Ectodermal cell (in vitro differentiated cells): ENCODE results near the gene MYH9.
"Not testable (repeated sequence)": the region's sequence is repeated elsewhere in the genome, so short reads cannot be mapped to it uniquely, and the experiment has no call there.

ENCODE experiments used
- H3K27ac ChIP-seq: 2 replicates; pipeline ENCODE4 v1.7.0; 2013; ENCODE audit warnings: mild to moderate bottlenecking, low read depth, low read length; ENCODE audit not compliant: insufficient read depth, poor library complexity, severe bottlenecking
- H3K27me3 ChIP-seq: 2 replicates; pipeline ENCODE4 v1.7.0; 2013; ENCODE audit warnings: mild to moderate bottlenecking, low read length; ENCODE audit not compliant: insufficient read depth, control insufficient read depth, poor library complexity, severe bottlenecking
- H3K36me3 ChIP-seq: one replicate; pipeline ENCODE4 v1.7.0; 2013; ENCODE audit warnings: low read length; ENCODE audit not compliant: control insufficient read depth, insufficient read depth
- H3K4me1 ChIP-seq: one replicate; pipeline ENCODE4 v1.7.0; 2013; ENCODE audit warnings: low read length; ENCODE audit not compliant: control insufficient read depth, insufficient read depth
- H3K4me3 ChIP-seq: 2 replicates; pipeline ENCODE4 v1.7.0; 2013; ENCODE audit warnings: low read depth, low read length, control low read depth; ENCODE audit not compliant: insufficient read depth
- H3K9me3 ChIP-seq: 2 replicates; pipeline ENCODE4 v1.7.0; 2013; ENCODE audit warnings: mild to moderate bottlenecking, low read length, moderate library complexity; ENCODE audit not compliant: control insufficient read depth
- WGBS, 2 experiments: methylation state at CpG; one replicate each; pipeline ENCODE4 v1.1.7; 2013; ENCODE audit warnings: missing lambda C conversion rate in 2 of 2; 5-methylcytosine and 5-hydroxymethylcytosine counted together

MYH9 gene

DNA sequence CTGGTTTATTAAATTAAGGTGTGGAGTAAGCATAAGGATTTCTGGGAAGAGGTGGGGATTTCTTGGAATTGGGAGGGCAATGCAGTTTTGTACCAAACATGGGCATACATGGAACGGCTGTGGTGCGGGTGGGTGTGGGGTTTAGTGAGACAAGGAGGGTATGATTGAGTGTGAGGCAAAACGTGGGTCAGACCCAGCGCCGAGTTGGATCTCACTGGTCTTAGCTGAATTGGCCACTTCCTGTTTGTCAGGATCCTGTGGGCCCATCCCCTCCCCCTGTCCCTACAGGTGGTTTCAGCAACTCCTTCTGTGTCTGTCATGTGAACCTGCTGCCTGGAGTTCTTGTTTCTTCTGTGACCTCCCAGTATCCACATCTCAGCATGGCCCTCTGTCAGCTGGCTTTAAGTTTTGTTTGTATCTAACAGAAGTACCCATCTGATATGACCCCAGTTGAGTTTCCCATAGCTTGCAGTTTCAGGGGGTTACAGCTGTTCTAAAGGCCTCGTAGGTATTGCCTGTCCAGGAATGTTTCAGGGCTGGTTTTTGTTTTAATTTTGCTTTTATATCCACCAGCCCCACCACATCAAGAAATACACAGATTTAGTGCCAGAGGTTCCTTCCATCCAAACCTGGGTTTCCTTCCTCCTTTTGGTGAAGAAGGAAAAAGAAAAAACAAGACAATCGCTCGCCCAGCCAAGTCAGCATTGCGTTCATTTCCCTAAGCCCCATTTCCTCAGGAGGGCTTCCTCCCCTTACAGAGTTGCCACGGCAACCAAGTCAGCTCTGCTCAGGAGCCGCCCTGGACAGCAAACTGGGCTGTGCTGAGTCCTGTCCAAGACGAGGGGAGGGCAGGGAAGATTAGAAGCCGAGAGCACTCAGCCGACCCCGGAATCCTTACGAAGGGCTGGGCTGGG is 128.8 kb downstream of the MYH9 start:
- H3K36me3 ChIP-seq: no peaks in the 10 kb centered on the region
- no peaks in the 10 kb centered on the region for H3K9me3 ChIP-seq
- peak overlapping the region; percentile 84 for H3K27ac ChIP-seq
- no peaks in the 10 kb centered on the region for H3K27me3 ChIP-seq
- H3K4me1 ChIP-seq: peaks cover 27% of the 10 kb centered on the region
- WGBS, 2 experiments: 20 to 22% methylated on average over 14 to 16 of the region's 16 CpGs
- H3K4me3 ChIP-seq: no peak overlapping the region

DNA sequence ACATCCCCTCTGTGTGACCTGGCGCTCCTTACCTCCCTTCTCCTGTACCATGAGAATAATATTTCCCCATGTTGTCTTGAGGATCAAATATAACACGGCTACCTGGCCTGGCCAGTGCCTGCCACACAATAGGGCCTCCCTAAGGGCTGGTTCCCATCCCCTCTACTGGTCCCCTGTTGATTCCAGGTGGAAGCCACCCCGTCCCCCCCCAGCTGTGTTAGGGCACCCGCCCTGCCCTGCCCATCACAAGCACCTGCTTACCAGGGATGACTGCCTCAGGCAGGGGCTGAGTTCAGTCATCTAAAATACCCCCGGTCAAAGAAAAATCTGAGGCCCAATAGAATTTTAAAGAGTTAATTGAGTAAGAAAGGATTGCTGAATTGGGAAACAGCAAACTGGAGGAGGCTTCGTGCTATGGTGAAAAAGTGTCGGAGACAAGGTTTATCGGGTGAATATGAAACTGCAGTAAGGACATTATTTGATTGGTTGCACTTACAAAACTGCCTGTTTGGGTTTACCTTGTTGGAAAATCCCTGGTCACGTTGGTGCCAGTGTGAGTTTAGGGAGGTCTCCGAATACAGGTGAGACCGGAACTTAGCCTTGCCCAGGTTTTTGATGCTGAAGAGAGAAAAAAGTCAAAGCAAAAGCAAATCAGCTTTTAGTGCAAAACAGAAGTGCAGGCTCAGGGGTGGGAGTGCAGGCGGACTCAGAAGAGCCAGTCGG is 129.7 kb downstream of the MYH9 start:
- 91 to 93% methylated on average over 13 of the region's 13 CpGs for WGBS, 2 experiments
- Histone ChIP-seq H3K27ac (no peak overlapping the region), H3K36me3 (no peaks in the 10 kb centered on the region), H3K4me3 (no peak overlapping the region), H3K4me1 (peaks cover 27% of the 10 kb centered on the region), H3K9me3 (no peaks in the 10 kb centered on the region), H3K27me3 (no peaks in the 10 kb centered on the region)

DNA sequence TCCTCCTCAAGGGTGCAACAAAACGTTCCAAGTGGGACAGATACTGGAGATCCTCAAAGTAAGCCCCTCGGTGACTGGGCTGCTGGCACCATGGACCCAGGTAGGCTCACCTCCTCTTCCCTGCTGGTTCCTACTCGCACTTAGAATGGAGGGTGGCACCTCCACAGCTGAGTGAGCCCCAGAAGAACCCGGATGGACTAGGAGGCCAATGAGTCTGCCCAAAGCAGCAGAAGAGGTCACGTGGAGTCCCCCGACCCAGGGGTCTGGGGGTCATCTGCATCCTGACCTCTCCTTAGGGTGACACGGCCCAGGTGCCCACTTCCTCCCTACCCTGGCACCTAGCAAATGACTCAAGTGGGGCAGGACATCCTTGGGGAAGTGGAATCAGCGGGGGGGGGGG is 130.5 kb downstream of the MYH9 start:
- no peaks in the 10 kb centered on the region for H3K27me3 ChIP-seq
- WGBS, 2 experiments: 81 to 83% methylated on average over 8 of the region's 8 CpGs
- peaks cover 27% of the 10 kb centered on the region for H3K4me1 ChIP-seq
- H3K4me3 ChIP-seq: no peak overlapping the region
- H3K27ac ChIP-seq: no peak overlapping the region
- no peaks in the 10 kb centered on the region for H3K9me3 ChIP-seq
- no peaks in the 10 kb centered on the region for H3K36me3 ChIP-seq

DNA sequence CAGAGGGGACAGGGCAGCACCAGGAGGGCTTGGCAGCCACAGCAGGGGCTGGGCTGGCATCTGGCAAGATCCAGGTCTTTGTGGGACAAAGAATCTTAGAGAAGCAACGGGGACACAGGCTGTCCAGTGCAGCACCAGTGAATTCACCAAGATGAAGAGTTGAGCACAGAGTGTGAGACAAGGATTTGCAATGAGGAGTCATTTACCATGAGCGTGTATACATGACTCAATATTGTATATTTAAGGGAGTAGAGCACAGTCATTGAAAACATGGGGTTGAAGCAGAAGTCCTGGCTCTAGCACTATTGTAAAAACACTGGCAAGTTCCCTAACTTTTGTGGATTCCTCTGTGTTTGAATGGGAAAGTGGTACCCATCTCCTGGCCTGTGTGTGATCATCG is 131.3 kb downstream of the MYH9 start:
- Histone ChIP-seq H3K27me3 (no peaks in the 10 kb centered on the region), H3K4me1 (peaks cover 27% of the 10 kb centered on the region), H3K4me3 (no peak overlapping the region), H3K36me3 (no peaks in the 10 kb centered on the region), H3K9me3 (no peaks in the 10 kb centered on the region), H3K27ac (no peak overlapping the region)
- 92% methylated on average over 3 of the region's 3 CpGs for WGBS, 2 experiments

DNA sequence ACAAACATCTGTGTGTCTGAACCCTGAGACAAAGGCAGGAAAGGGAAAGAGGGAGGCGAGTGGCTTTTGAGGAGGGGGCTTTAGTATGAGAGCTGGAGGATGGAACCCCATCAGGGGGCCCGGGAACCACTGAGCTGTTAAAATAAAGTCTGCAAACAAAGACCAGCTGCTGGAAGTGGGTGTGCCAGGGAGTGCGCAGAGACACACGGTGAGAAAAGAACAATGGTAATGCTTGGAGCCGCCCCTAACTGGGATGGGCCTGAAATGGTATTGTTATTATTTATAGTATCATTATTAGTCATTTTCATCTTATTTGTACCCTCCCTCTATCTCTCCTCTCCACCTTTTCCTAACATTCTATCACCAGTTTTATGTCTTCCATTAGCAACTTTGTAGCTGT is 132.2 kb downstream of the MYH9 start:
- peaks cover 27% of the 10 kb centered on the region for H3K4me1 ChIP-seq
- H3K27me3 ChIP-seq, H3K27ac ChIP-seq, H3K9me3 ChIP-seq, H3K4me3 ChIP-seq, H3K36me3 ChIP-seq: not testable (repeated sequence)
- WGBS, 2 experiments: no CpG with 5 or more reads among the region's 5 CpGs

DNA sequence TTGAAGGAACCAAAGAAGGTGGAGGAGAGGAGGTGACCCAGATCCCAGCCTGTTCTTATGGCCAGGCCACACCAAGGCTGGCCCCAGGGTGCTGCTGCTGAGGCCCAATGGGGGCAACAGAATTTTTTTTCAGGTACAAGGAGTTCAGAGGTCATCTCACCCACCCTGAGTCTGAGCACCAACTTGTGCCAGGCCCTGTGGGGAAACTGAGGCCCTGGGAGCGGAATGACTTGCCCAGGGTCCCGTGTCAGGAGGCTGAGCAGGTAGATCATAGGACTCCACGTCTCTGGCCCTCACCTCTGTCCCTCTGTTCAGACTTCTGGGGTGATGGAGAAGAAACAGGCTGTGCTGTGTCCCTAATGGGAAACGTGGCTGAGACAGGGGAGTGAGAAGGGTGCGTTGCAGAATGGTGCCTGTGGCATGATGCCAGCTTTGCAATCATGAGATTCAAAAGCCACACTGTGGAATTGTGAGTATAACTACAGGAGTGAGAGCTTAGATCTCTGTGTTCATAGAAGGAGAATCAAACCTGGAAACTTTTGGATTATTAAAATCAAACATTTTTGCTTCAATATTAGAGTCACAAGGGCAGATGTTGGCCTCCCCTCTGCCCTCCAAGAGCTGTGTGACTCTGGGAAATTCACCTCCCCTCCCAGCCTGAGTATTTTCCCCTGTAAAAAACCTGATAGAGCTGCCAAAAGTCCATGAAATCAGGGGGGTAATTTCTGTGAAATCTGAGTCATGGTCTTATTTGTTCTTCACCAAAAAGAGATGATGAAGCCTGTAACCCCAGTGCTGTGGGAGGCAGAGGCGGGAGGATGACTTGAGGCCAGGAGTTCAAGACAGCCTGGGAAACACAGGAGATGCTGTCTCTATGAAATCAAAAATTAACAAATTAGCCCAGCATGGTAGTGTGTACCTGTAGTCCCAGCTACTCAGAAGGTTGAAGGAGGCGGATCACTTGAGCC is 134.0 kb downstream of the MYH9 start:
- no peak overlapping the region for H3K27ac ChIP-seq
- H3K9me3 ChIP-seq: no peaks in the 10 kb centered on the region
- no peaks in the 10 kb centered on the region for H3K27me3 ChIP-seq
- 95 to 97% methylated on average over 7 of the region's 7 CpGs for WGBS, 2 experiments
- peaks cover 16% of the 10 kb centered on the region for H3K4me1 ChIP-seq
- no peaks in the 10 kb centered on the region for H3K36me3 ChIP-seq
- no peak overlapping the region for H3K4me3 ChIP-seq

DNA sequence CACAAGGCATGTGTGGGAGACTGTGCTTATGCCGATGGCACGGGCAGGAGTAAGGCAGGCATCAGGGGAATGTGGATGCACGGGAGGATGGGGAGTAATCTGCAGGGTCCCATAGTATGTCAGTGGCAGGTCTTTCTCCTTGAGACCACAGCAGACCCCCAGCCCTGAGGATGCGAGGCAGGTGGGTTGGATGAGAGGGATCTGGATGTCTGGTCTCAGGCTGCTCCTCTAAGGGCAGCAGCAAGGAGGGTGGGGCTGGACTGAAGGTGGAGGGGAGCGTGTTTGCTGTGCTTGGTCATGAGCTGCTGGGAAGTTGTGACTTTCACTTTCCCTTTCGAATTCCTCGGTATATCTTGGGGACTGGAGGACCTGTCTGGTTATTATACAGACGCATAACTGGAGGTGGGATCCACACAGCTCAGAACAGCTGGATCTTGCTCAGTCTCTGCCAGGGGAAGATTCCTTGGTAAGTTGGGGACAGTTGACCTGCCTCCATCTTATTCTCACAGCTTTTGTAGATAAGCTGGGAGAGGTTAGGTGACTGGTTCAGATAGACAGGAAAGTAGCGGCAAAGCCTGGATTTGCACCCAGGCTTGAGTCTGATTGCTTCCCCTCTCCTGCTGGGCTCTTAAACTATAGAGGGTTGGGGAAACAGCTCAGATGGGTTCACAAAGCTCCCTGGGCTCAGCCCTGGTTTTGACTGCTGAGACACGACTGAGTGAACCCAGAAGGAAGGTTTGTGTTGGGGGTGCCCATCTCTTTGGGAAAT is 134.8 kb downstream of the MYH9 start, which contains the start of gene APOL1:
TSS of gene APOL1 (plus strand) at position 380 of the 769 bp plus-strand sequence. CDS start 1,823 bp downstream, outside the sequence.
- Histone ChIP-seq H3K9me3 (no peaks in the 10 kb centered on the region), H3K4me1 (peaks cover 12% of the 10 kb centered on the region), H3K27ac (no peak within 1 kb of the TSS), H3K4me3 (no peak within 1 kb of the TSS), H3K36me3 (no peaks in the 10 kb centered on the region), H3K27me3 (no peaks in the 10 kb centered on the region)
- 93 to 94% methylated on average over 10 of the region's 10 CpGs for WGBS, 2 experiments

DNA sequence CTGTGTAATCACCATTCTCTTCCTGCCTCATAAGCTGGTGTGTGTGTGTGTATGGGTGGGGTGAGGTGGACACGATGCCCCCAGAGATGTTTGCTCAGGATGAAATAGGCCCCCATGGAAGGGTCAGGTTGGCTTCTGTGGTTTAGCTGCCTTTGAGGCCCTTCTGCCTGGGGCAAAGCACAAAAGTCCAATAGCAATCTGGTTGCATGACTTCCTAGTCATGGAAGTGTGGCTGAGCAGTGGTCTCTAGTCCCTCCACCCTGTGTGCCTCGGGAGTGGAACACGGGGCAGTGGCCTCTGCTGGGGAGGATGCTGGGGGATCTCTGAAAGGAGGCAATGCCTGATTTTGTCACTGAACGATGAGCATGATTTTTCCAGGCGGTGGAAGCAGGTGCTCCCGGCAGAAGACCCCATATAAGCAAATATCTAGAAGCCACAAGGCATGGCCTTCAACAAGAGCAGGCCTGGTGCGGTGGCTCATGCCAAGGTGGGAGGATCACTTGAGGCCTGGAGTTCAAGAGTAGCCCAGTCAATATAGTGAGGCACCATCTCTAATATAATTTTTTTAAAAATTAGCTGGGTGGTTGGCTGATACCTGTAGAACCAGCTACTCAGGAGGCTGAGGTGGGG is 135.7 kb downstream of the MYH9 start:
- peaks cover 12% of the 10 kb centered on the region for H3K4me1 ChIP-seq
- not testable (repeated sequence) for H3K27me3 ChIP-seq, H3K36me3 ChIP-seq, H3K4me3 ChIP-seq, H3K27ac ChIP-seq, H3K9me3 ChIP-seq
- WGBS, 2 experiments: 93% methylated on average over 7 of the region's 7 CpGs

DNA sequence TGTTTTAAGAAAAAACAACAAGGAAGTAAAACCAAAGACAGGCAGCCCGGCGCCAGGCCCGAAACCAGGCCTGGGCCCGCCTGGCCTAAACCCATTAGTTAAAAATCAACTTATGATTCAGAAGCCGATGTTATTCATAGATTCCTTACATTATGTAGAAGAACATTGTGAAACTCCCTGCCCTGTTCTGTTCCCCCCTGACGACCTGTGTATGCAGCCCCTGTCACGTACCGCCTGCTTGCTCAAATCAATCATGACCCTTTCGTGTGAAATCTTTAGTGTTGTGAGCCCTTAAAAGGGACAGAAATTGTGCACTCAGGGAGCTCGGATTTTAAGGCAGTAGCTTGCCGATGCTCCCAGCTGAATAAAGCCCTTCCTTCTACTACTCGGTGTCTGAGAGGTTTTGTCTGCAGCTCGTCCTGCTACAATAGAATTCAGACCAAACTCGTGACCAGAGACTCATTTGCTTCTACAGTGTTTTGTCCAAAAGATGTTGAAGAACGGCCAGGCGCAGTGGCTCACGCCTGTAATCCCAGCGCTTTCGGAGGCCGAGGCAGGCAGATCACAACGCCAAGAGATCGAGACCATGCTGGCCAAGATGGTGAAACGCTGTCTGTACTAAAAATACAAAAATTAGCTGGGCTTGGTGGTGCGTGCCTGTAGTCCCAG is 137.3 kb downstream of the MYH9 start:
- not testable (repeated sequence) for H3K4me3 ChIP-seq, H3K27ac ChIP-seq
- 88 to 94% methylated on average over 24 of the region's 24 CpGs for WGBS, 2 experiments

More for the DNA sequence above, 137.3 kb downstream of the MYH9 start:
- H3K9me3 ChIP-seq, H3K4me1 ChIP-seq, H3K27me3 ChIP-seq, H3K36me3 ChIP-seq: not testable (repeated sequence)
